Esophagus squamous epithelium (tissue), 5 donors: ENCODE results near the gene RGS13. TPM values are rescaled to one million over a fixed set of nuclear protein-coding genes. Genes with fewer than 3 reads are reported as not detected.

ENCODE experiments used
- DNase-seq: peaks from one replicate; lab custom pipeline; 2025; lab: John Stamatoyannopoulos, UW
- H3K27ac ChIP-seq, 4 donors: fragments of 200-600 bp; sonication (generic); one replicate each; pipeline ENCODE4 v1.5.1; 2016 to 2019; ENCODE audit warnings: mild to moderate bottlenecking in 1 of 4
- H3K27me3 ChIP-seq, 4 donors: fragments of 200-600 bp; sonication (generic); 1 replicate in 3 of 4; 2 replicates in 1 of 4; pipeline versions ENCODE4 v1.5.1 to v1.6.0; 2017 to 2021; ENCODE audit warnings: antibody characterized with exemption in 1 of 4
- H3K36me3 ChIP-seq, 3 donors: fragments of 200-600 bp; sonication (generic); one replicate each; pipeline ENCODE4 v1.5.1; 2016 to 2019
- H3K4me1 ChIP-seq, 3 donors: fragments of 200-600 bp; sonication (generic); one replicate each; pipeline ENCODE4 v1.5.1; 2017 to 2019
- H3K4me3 ChIP-seq, 4 donors: fragments of 200-600 bp; sonication (generic); 1 replicate in 3 of 4; 2 replicates in 1 of 4; pipeline ENCODE4 v1.5.1; 2016 to 2019; ENCODE audit warnings: mild to moderate bottlenecking in 2 of 4, moderate library complexity in 1 of 4
- H3K9me3 ChIP-seq, 3 donors: fragments of 200-600 bp; sonication (generic); one replicate each; pipeline ENCODE4 v1.5.1; 2016 to 2019
- POLR2A ChIP-seq, 4 donors: fragments of 450-650 bp; IDR thresholded peaks; one replicate each; pipeline ENCODE4 v1.6.1; 2017; ENCODE audit warnings: antibody characterized with exemption in 4 of 4, mild to moderate bottlenecking in 4 of 4, moderate library complexity in 3 of 4
- WGBS, 2 donors: methylation state at CpG; one replicate each; pipeline ENCODE4 v1.1.5; 2018; 5-methylcytosine and 5-hydroxymethylcytosine counted together
- intact Hi-C: fragments of 100-400 bp; cut with DNase I; formaldehyde crosslinking; loops from one replicate; pipeline ENCODE4 v1.15.0; 2022
- total RNA-seq, 4 donors: library from RNA; depleted of rRNA; stranded (reverse); fragments of >200 nt; gene quantifications; one replicate each; pipeline ENCODE4 v1.1.0, GENCODE V29; 2016
- TF ChIP-seq, protein P1 (sequence below), 6 experiments: fragments of 450-650 bp in 4 of 6; fragments of 200-600 bp in 2 of 6; sonication (generic) in 2 of 6; IDR thresholded peaks; one replicate each; pipeline ENCODE4 v1.5.1; 2016 to 2019; ENCODE audit warnings: antibody characterized with exemption in 6 of 6, mild to moderate bottlenecking in 4 of 6, moderate library complexity in 4 of 6
- donor health status: DM: yes; HTN: yes; CAD: no.

Gene RGS13, protein sequence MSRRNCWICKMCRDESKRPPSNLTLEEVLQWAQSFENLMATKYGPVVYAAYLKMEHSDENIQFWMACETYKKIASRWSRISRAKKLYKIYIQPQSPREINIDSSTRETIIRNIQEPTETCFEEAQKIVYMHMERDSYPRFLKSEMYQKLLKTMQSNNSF
- total RNA-seq = 1 to 10 TPM in 1 of 4 donors, under 1 TPM in 1, not detected in 2; 0.06 to 2.9 TPM

- Histone ChIP-seq H3K27ac (no peak within 1 kb of the TSS), H3K27me3 (no peaks in the 10 kb centered on the region), H3K36me3 (no peaks in the 10 kb centered on the region), H3K4me1 (no peaks in the 10 kb centered on the region), H3K9me3 (no peaks in the 10 kb centered on the region), H3K4me3 (no peak within 1 kb of the TSS)
- intact Hi-C loops = no loop called here
- DNase-seq = no peak
- 78 to 82% methylated on average over 4 of the region's 4 CpGs for WGBS, 2 donors
- TF ChIP-seq, protein P1, sequence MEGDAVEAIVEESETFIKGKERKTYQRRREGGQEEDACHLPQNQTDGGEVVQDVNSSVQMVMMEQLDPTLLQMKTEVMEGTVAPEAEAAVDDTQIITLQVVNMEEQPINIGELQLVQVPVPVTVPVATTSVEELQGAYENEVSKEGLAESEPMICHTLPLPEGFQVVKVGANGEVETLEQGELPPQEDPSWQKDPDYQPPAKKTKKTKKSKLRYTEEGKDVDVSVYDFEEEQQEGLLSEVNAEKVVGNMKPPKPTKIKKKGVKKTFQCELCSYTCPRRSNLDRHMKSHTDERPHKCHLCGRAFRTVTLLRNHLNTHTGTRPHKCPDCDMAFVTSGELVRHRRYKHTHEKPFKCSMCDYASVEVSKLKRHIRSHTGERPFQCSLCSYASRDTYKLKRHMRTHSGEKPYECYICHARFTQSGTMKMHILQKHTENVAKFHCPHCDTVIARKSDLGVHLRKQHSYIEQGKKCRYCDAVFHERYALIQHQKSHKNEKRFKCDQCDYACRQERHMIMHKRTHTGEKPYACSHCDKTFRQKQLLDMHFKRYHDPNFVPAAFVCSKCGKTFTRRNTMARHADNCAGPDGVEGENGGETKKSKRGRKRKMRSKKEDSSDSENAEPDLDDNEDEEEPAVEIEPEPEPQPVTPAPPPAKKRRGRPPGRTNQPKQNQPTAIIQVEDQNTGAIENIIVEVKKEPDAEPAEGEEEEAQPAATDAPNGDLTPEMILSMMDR (IDR thresholded peaks at IDR 0.05) = no peak
- TF ChIP-seq POLR2A (IDR thresholded peaks at IDR 0.05) = no peak
These were observed at the start of gene RGS13 for GRCh38 chr1:192635939-192636338. Gene RGS13 (plus strand): TSS chr1:192636147. CDS start chr1:192644335, 8,188 bp downstream.

- WGBS, 2 donors = 76 to 85% methylated on average over 5 of the region's 5 CpGs
- no peak for DNase-seq
- Histone ChIP-seq H3K4me3 (no peak overlapping the region), H3K27me3 (no peaks in the 10 kb centered on the region), H3K27ac (no peak overlapping the region), H3K4me1 (no peaks in the 10 kb centered on the region), H3K36me3 (no peaks in the 10 kb centered on the region), H3K9me3 (no peaks in the 10 kb centered on the region)
- intact Hi-C loops = no loop called here
- TF ChIP-seq, protein P1 (IDR thresholded peaks at IDR 0.05) = no peak
- no peak for TF ChIP-seq POLR2A (IDR thresholded peaks at IDR 0.05)
These were observed 48.3 kb upstream of the RGS13 start for GRCh38 chr1:192587386-192588266.

GRCh38 chr1:192588546-192588945 lies 47.4 kb upstream of the RGS13 start:
- no peak overlapping the region for H3K4me3 ChIP-seq
- no peak for TF ChIP-seq POLR2A (IDR thresholded peaks at IDR 0.05)
- TF ChIP-seq, protein P1 (IDR thresholded peaks at IDR 0.05) = no peak
- no peaks in the 10 kb centered on the region for H3K36me3 ChIP-seq
- H3K27me3 ChIP-seq = no peaks in the 10 kb centered on the region
- no peak overlapping the region for H3K27ac ChIP-seq
- no peaks in the 10 kb centered on the region for H3K9me3 ChIP-seq
- H3K4me1 ChIP-seq = no peaks in the 10 kb centered on the region
- intact Hi-C loops = no loop called here
- 45 to 87% methylated on average over 1 of the region's 1 CpG for WGBS, 2 donors
- DNase-seq = no peak

DNA sequence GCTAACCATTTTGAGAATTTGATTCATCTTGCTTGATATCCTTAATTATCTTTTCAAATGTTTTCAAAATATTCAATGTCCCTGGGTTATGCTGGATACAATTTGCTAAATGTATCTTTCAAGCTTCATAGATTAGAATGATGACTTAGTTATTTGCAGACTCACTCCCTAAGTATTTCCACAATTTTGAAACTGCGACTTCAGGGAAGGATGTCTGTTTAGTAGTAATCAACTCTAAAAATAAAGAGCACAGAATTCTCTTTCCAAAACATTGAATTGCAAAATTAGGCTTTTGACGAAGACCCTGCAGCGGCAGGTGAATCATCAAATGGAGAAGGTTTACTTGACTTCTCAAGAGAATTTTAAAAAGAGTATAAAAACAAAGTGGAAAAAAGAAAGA lies 46.1 kb upstream of the RGS13 start:
- intact Hi-C loops = no loop called here
- H3K4me3 ChIP-seq = no peak overlapping the region
- peak overlapping the region in 2 of 4 donors; percentile 1 to 49 for H3K27ac ChIP-seq
- H3K36me3 ChIP-seq = no peaks in the 10 kb centered on the region
- TF ChIP-seq, protein P1 (IDR thresholded peaks at IDR 0.05) = no peak
- no peak for TF ChIP-seq POLR2A (IDR thresholded peaks at IDR 0.05)
- H3K9me3 ChIP-seq = no peaks in the 10 kb centered on the region
- no peaks in the 10 kb centered on the region for H3K27me3 ChIP-seq
- no peaks in the 10 kb centered on the region for H3K4me1 ChIP-seq
- DNase-seq = no peak
- 66 to 88% methylated on average over 3 of the region's 3 CpGs for WGBS, 2 donors

DNA sequence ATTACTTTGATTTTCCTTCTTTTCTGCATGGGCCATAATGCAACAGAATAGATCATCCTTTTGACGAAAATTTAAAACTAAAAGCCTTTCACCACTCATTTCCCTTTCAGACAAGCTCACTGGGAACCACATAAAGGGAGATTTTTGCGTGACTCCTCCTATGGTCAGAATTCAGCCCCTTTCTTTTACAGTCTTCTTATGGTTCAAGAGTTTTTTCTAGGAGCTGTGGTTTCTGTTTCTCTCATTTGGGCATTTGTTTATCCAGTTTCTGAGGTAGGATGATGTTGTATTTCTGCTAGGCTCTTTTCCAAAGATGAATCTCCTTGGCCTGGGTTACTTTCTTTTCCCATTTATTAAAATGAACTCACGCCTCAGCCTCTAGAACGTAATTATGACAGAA lies 43.4 kb upstream of the RGS13 start:
- intact Hi-C loops = no loop called here
- 46 to 71% methylated on average over 4 of the region's 4 CpGs for WGBS, 2 donors
- no peak for DNase-seq
- no peaks in the 10 kb centered on the region for H3K4me1 ChIP-seq
- no peaks in the 10 kb centered on the region for H3K9me3 ChIP-seq
- H3K27ac ChIP-seq = peak overlapping the region in 3 of 4 donors; percentile 58 to 71 (median 59)
- H3K36me3 ChIP-seq = no peaks in the 10 kb centered on the region
- H3K4me3 ChIP-seq = no peak overlapping the region
- no peaks in the 10 kb centered on the region for H3K27me3 ChIP-seq
- TF ChIP-seq, protein P1 (IDR thresholded peaks at IDR 0.05) = no peak
- no peak for TF ChIP-seq POLR2A (IDR thresholded peaks at IDR 0.05)
